H1 (cell line): Measurements from ENCODE around the gene CCDC82. TPM values are rescaled to one million over a fixed set of nuclear protein-coding genes. Genes with fewer than 3 reads are reported as not detected.

Source experiments
- CTCF ChIA-PET: fragments of 300-600 bp; sonication (Branson Sonifier 250); formaldehyde crosslinking; loops from one replicate; lab custom pipeline; 2021; ENCODE audit not compliant: partially characterized antibody; lab: Charles Lee
- POLR2A ChIA-PET: fragments of 300-600 bp; sonication (Branson Sonifier 250); formaldehyde crosslinking; loops from one replicate; lab custom pipeline; 2021; ENCODE audit warnings: inconsistent platforms; ENCODE audit not compliant: partially characterized antibody; lab: Charles Lee
- DNase-seq, 2 experiments: peaks; one replicate each; pipeline versions ENCODE4 v3.0.0 to v3.0.0-alpha.2; 2010 to 2022; ENCODE audit warnings: low spot score in 2 of 2, low read depth in 1 of 2, mixed read lengths in 1 of 2
- FAIRE-seq: peaks from 2 replicates; lab custom pipeline; 2011; peaks lifted over from hg19 to GRCh38; lab: Jason Lieb, UNC
- H2AFZ ChIP-seq: 2 replicates; pipeline ENCODE4 v1.8.1; 2012; ENCODE audit warnings: low read length, inconsistent platforms
- H2AK5ac ChIP-seq: 2 replicates; pipeline ENCODE4 v1.6.1; 2013; ENCODE audit warnings: low read depth, low read length
- H2BK120ac ChIP-seq: replicated peaks from 2 replicates; pipeline ENCODE3; 2013; ENCODE audit warnings: low read depth, low read length, inconsistent platforms
- H2BK12ac ChIP-seq: 2 replicates; pipeline ENCODE4 v1.6.1; 2013; ENCODE audit warnings: low read depth, low read length
- H2BK15ac ChIP-seq: 2 replicates; pipeline ENCODE4 v1.6.1; 2013; ENCODE audit warnings: low read length
- H2BK20ac ChIP-seq: 2 replicates; pipeline ENCODE4 v1.6.1; 2013; ENCODE audit warnings: low read length
- H2BK5ac ChIP-seq: 2 replicates; pipeline ENCODE4 v1.6.1; 2013; ENCODE audit warnings: low read depth, low read length
- H3K14ac ChIP-seq: 2 replicates; pipeline ENCODE4 v1.6.1; 2013; ENCODE audit warnings: inconsistent platforms; ENCODE audit not compliant: insufficient read length
- H3K18ac ChIP-seq: 2 replicates; pipeline ENCODE4 v1.6.1; 2013; ENCODE audit warnings: low read length; ENCODE audit errors: extremely low read depth
- H3K23ac ChIP-seq: 2 replicates; pipeline ENCODE4 v1.6.1; 2013; ENCODE audit warnings: inconsistent platforms; ENCODE audit not compliant: insufficient read length
- H3K23me2 ChIP-seq: 2 replicates; pipeline ENCODE4 v1.6.1; 2013; ENCODE audit warnings: low read depth, low read length
- H3K27ac ChIP-seq: 2 replicates; pipeline ENCODE4 v1.6.1; 2011; ENCODE audit warnings: low read depth, low read length, inconsistent platforms
- H3K27me3 ChIP-seq, 4 experiments: replicated peaks in 1 of 4; 1 replicate in 1 of 4; 2 replicates in 3 of 4; pipeline versions ENCODE4 v1.6.1 to v1.8.1; 2011 to 2013; ENCODE audit warnings: low read length in 3 of 4, mild to moderate bottlenecking in 3 of 4, inconsistent platforms in 2 of 4, mixed read lengths in 2 of 4, moderate library complexity in 1 of 4; ENCODE audit not compliant: control insufficient read depth in 3 of 4, insufficient read depth in 3 of 4; ENCODE audit errors: extremely low read depth in 1 of 4
- H3K36me3 ChIP-seq, 4 experiments: 2 replicates each; pipeline versions ENCODE4 v1.6.1 to v1.8.1; 2011 to 2013; ENCODE audit warnings: mild to moderate bottlenecking in 4 of 4, low read length in 3 of 4, moderate library complexity in 2 of 4, control low read depth in 1 of 4, inconsistent platforms in 1 of 4; ENCODE audit not compliant: insufficient read depth in 4 of 4, control insufficient read depth in 2 of 4
- H3K4ac ChIP-seq: replicated peaks from 2 replicates; pipeline ENCODE3; 2013; ENCODE audit warnings: low read length, low read depth, mixed read lengths, inconsistent platforms; ENCODE audit not compliant: insufficient read length
- H3K4me1 ChIP-seq, 4 experiments: replicated peaks in 1 of 4; 1 replicate in 1 of 4; 2 replicates in 3 of 4; pipeline versions ENCODE4 v1.6.1 to v1.8.1; 2011 to 2013; ENCODE audit warnings: low read length in 3 of 4, inconsistent platforms in 2 of 4, mixed read lengths in 1 of 4; ENCODE audit not compliant: insufficient read depth in 4 of 4, control insufficient read depth in 3 of 4
- H3K4me2 ChIP-seq, 2 experiments: 2 replicates each; pipeline versions ENCODE4 v1.6.1 to v1.8.1; 2011 to 2013; ENCODE audit warnings: low read depth in 2 of 2, low read length in 2 of 2, control low read depth in 1 of 2, inconsistent platforms in 1 of 2, mild to moderate bottlenecking in 1 of 2; ENCODE audit not compliant: insufficient read depth in 1 of 2
- H3K4me3 ChIP-seq, 4 experiments: fragments of 200-600, 300-600 bp in 1 of 4; sonication (generic), shearing (Covaris generic), sonication (Bioruptor Twin) in 1 of 4; 2 replicates each; pipeline versions ENCODE4 v1.5.1 to v1.8.1; 2011 to 2016; ENCODE audit warnings: low read length in 4 of 4, low read depth in 3 of 4, control low read depth in 2 of 4, inconsistent platforms in 2 of 4, mild to moderate bottlenecking in 2 of 4, mixed read lengths in 1 of 4, moderate library complexity in 1 of 4; ENCODE audit not compliant: insufficient read depth in 2 of 4; ENCODE audit errors: extremely low read depth in 1 of 4
- H3K56ac ChIP-seq: replicated peaks from 2 replicates; pipeline ENCODE3; 2013; ENCODE audit warnings: low read depth, mild to moderate bottlenecking, mixed read lengths, low read length, inconsistent platforms; ENCODE audit not compliant: insufficient read length
- H3K79me1 ChIP-seq: 2 replicates; pipeline ENCODE4 v1.6.1; 2013; ENCODE audit warnings: low read depth, low read length, control low read depth
- H3K79me2 ChIP-seq, 2 experiments: 2 replicates each; pipeline versions ENCODE4 v1.6.1 to v1.8.1; 2012 to 2013; ENCODE audit warnings: low read length in 2 of 2, mild to moderate bottlenecking in 2 of 2, inconsistent platforms in 1 of 2; ENCODE audit not compliant: insufficient read depth in 2 of 2, control insufficient read depth in 1 of 2
- H3K9ac ChIP-seq, 4 experiments: replicated peaks in 1 of 4; 1 replicate in 1 of 4; 2 replicates in 3 of 4; pipeline versions ENCODE4 v1.6.1 to v1.8.1; 2011 to 2013; ENCODE audit warnings: low read depth in 3 of 4, low read length in 3 of 4, control low read depth in 2 of 4, mild to moderate bottlenecking in 2 of 4, moderate library complexity in 2 of 4, inconsistent platforms in 1 of 4; ENCODE audit errors: extremely low read depth in 1 of 4
- H3K9me3 ChIP-seq, 2 experiments: 2 replicates each; pipeline versions ENCODE4 v1.6.1 to v1.8.1; 2012 to 2013; ENCODE audit warnings: mild to moderate bottlenecking in 2 of 2, moderate library complexity in 2 of 2, control low read depth in 1 of 2, inconsistent platforms in 1 of 2, low read depth in 1 of 2, low read length in 1 of 2, mixed read lengths in 1 of 2; ENCODE audit not compliant: insufficient read depth in 2 of 2
- H4K20me1 ChIP-seq, 2 experiments: replicated peaks in 1 of 2; 2 replicates each; pipeline versions ENCODE3 to v1.8.1; 2011 to 2013; ENCODE audit warnings: inconsistent platforms in 2 of 2, low read length in 2 of 2, mild to moderate bottlenecking in 1 of 2; ENCODE audit not compliant: insufficient read depth in 2 of 2, control insufficient read depth in 1 of 2
- H4K5ac ChIP-seq: 2 replicates; pipeline ENCODE4 v1.6.1; 2013; ENCODE audit warnings: low read length, low read depth, mixed read lengths, inconsistent platforms; ENCODE audit not compliant: insufficient read length
- H4K8ac ChIP-seq: 2 replicates; pipeline ENCODE4 v1.8.0; 2013; ENCODE audit warnings: mild to moderate bottlenecking, moderate library complexity, low read length, inconsistent platforms; ENCODE audit not compliant: insufficient read depth; ENCODE audit errors: extremely low read depth
- H4K91ac ChIP-seq: replicated peaks from 2 replicates; pipeline ENCODE3; 2013; ENCODE audit warnings: low read length, mixed read lengths, inconsistent platforms; ENCODE audit not compliant: insufficient read length
- ASH2L ChIP-seq: fragments of 200-600, 300-600 bp; sonication (generic); IDR thresholded peaks from one replicate; pipeline ENCODE4 v1.7.1; 2017; ENCODE audit warnings: low read length
- BACH1 ChIP-seq: IDR thresholded peaks from 2 replicates; pipeline ENCODE4 v1.6.1; 2012; ENCODE audit warnings: low read length, improper control_type of control experiment
- CREB1 ChIP-seq: IDR thresholded peaks from 2 replicates; pipeline ENCODE4 v1.6.1; 2012; ENCODE audit warnings: inconsistent platforms
- CTBP2 ChIP-seq: IDR thresholded peaks from 2 replicates; pipeline ENCODE4 v1.7.0; 2011; ENCODE audit warnings: borderline replicate concordance, mild to moderate bottlenecking, moderate library complexity, mixed read lengths, low read length; ENCODE audit not compliant: insufficient read depth, insufficient read length
- HDAC6 ChIP-seq: IDR thresholded peaks from one replicate; pipeline ENCODE4 v1.7.1; 2012; ENCODE audit warnings: low read depth, mild to moderate bottlenecking, inconsistent platforms, low read length, moderate library complexity
- KDM5A ChIP-seq: fragments of 200-600 bp; IDR thresholded peaks from 2 replicates; pipeline ENCODE4 v1.7.1; 2012; ENCODE audit warnings: mild to moderate bottlenecking, low read length, inconsistent platforms, mixed read lengths
- PHF8 ChIP-seq: fragments of 200-600 bp; sonication (generic); conservative IDR thresholded peaks from 2 replicates; pipeline ENCODE4 v1.7.1; 2012; ENCODE audit warnings: low read depth, mild to moderate bottlenecking, inconsistent platforms, low read length, moderate library complexity
- SP1 ChIP-seq: IDR thresholded peaks from 2 replicates; pipeline ENCODE4 v1.6.1; 2011; ENCODE audit warnings: low read depth, low read length
- SP2 ChIP-seq: IDR thresholded peaks from 2 replicates; pipeline ENCODE4 v1.6.1; 2012; ENCODE audit warnings: mild to moderate bottlenecking, low read length, inconsistent platforms
- TEAD4 ChIP-seq: IDR thresholded peaks from 2 replicates; pipeline ENCODE4 v1.6.1; 2012; ENCODE audit warnings: low read depth, low read length, inconsistent platforms, mixed read lengths
- USF2 ChIP-seq: IDR thresholded peaks from 2 replicates; pipeline ENCODE4 v1.6.1; 2011; ENCODE audit warnings: low read length, improper control_type of control experiment
- WGBS, 2 experiments: shearing (Covaris generic) in 1 of 2; methylation state at CpG; one replicate each; pipeline versions ENCODE4 v1.1.6 to v1.1.7; 2013 to 2015; ENCODE audit warnings: low lambda C conversion rate in 2 of 2, mixed read lengths in 2 of 2, inconsistent platforms in 1 of 2, low coverage in 1 of 2, missing lambda C conversion rate in 1 of 2; ENCODE audit not compliant: insufficient replicate concordance in 2 of 2, insufficient coverage in 1 of 2, insufficient read length in 1 of 2; ENCODE audit errors: extremely low coverage in 1 of 2, missing lambda C conversion rate in 1 of 2; 5-methylcytosine and 5-hydroxymethylcytosine counted together
- polyA plus RNA-seq, 7 experiments: library from polyadenylated mRNA; depleted of rRNA in 3 of 7; stranded (reverse) in 5 of 7; unstranded in 2 of 7; fragments of >200 nt in 5 of 7; fragments of 200-250 nt in 2 of 7; gene quantifications; 1 replicate in 5 of 7; 2 replicates in 1 of 7; 4 replicates in 1 of 7; pipeline versions ENCODE4 v1.2.1 to v1.2.3, GENCODE V29; 2011 to 2013; ENCODE audit warnings: missing spikeins in 2 of 7, mixed read lengths in 2 of 7
- total RNA-seq: library from RNA; stranded (reverse); fragmentation: NEBNext Ultra II Directional; extraction: Animal tissue kit (Norgen Biotek cat#: 25700); gene quantifications from 2 replicates; pipeline ENCODE4 v1.2.1, GENCODE V29; 2021

CCDC82 gene
- total and polyA plus RNA-seq, 2 of the 8 experiments (the other 6 are each of a cell fraction or from before 2014, with no cell fraction given), result 6.0 to 15.2 TPM

DNA sequence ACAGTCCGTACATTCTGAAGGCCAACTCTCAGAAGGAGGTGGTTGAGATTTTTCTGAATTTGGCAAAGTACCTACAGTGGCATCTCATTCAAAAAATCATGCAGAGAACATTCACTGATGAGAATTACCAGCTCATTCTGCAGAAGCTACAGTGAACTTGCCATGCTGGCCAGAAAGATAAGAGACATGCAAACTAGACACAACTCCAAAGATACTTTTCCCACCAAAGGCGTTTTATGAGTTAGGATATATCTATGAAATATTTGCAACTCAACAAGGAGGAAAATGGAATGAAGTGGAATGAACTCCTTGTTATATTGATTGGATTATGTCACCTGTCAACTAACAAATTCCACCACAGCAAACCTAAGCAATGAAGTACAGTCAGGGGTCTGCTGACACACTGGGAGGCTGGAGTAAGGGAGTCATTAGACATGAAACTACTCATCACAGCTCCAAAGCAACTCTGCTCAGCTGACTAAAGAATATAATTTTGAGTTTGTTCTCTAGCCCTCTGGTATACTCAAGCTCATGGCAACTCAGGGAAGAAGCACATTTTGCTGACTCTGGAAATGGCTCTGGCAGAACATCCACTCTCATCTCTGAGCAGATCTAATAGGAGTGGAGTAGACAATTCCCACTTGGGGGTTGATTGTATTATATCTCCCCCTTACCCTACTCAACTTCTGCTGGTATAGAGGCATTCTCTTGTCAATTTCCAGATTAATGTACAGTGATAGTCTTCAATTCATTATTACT lies 69.6 kb downstream of the CCDC82 start:
- H4K91ac ChIP-seq, result no peak overlapping the region
- no peak overlapping the region for H2BK12ac ChIP-seq
- H3K9ac ChIP-seq, result no peak overlapping the region
- H3K36me3 ChIP-seq, result no peaks in the 10 kb centered on the region
- no peak overlapping the region for H4K8ac ChIP-seq
- H3K27ac ChIP-seq, result no peak overlapping the region
- POLR2A ChIA-PET, result no interaction called here
- no peak overlapping the region for H2AK5ac ChIP-seq
- no peaks in the 10 kb centered on the region for H4K20me1 ChIP-seq
- FAIRE-seq, result no peak
- no peak overlapping the region for H3K18ac ChIP-seq
- CTCF ChIA-PET, result interaction anchor here (0.5 to 1.4 kb wide), 3 partner anchors 12 to 75 kb away, joined by 3 to 4 read pairs (median 4); no protein-coding TSS in a partner anchor
- no peak overlapping the region for H3K23ac ChIP-seq
- no peak overlapping the region for H3K4ac ChIP-seq
- no peaks in the 10 kb centered on the region for H3K23me2 ChIP-seq
- no peaks in the 10 kb centered on the region for H3K79me2 ChIP-seq
- H2AFZ ChIP-seq, result no peak overlapping the region
- H3K4me2 ChIP-seq, result no peak overlapping the region
- H3K4me1 ChIP-seq, result peaks cover 0 to 10% (median 4%) of the 10 kb centered on the region in 4 experiments; a peak in 2 of 7 replicates
- no peak overlapping the region for H2BK20ac ChIP-seq
- no peak overlapping the region for H4K5ac ChIP-seq
- no peak overlapping the region for H2BK120ac ChIP-seq
- no peak overlapping the region for H3K56ac ChIP-seq
- no peak overlapping the region for H2BK15ac ChIP-seq
- WGBS, 2 experiments, result 84% methylated on average over 2 of the region's 2 CpGs; no CpG with 5 or more reads in 1 of the 2 experiments
- DNase-seq, result no peak
- H3K4me3 ChIP-seq, result no peak overlapping the region
- no peaks in the 10 kb centered on the region for H3K27me3 ChIP-seq
- H3K14ac ChIP-seq, result no peak overlapping the region
- H3K9me3 ChIP-seq, result peaks cover 0 to 3% of the 10 kb centered on the region in 2 experiments; a peak in 1 of 4 replicates
- no peak for TF ChIP-seq USF2
- no peak for TF ChIP-seq HDAC6
- no peak for TF ChIP-seq BACH1
- no peak for TF ChIP-seq PHF8
- no peak for TF ChIP-seq SP1
- TF ChIP-seq SP2, result no peak
- TF ChIP-seq TEAD4, result no peak
- TF ChIP-seq CREB1, result no peak
- no peak for TF ChIP-seq ASH2L
- no peak for TF ChIP-seq KDM5A
- TF ChIP-seq CTBP2, result no peak
- H2BK5ac ChIP-seq, result no peak overlapping the region
- H3K79me1 ChIP-seq, result no peaks in the 10 kb centered on the region; the same call in 1 of the 2 replicates
